NOMO-1 (cell line): ENCODE data around the gene NUP85.
"Not testable (repeated sequence)": the region's sequence is repeated elsewhere in the genome, so short reads cannot be mapped to it uniquely, and the experiment has no call there.

Source experiments
- DNase-seq, 2 experiments: peaks; one replicate each; lab custom pipeline; 2025; ENCODE audit not compliant: unreplicated experiment in 2 of 2; lab: John Stamatoyannopoulos, UW

The NUP85 gene

GRCh38 chr17:75240394-75241142, 35.1 kb downstream of the NUP85 start:
- peak; percentile 16 to 37 for DNase-seq

GRCh38 chr17:75241143-75241430, 35.6 kb downstream of the NUP85 start:
- no peak for DNase-seq

GRCh38 chr17:75241502-75241901, 36.0 kb downstream of the NUP85 start:
- DNase-seq: no peak

- DNase-seq: no peak
Observed at GRCh38 chr17:75241996-75242460, 36.5 kb downstream of the NUP85 start.

GRCh38 chr17:75242461-75243042, 37.1 kb downstream of the NUP85 start:
- no peak for DNase-seq

GRCh38 chr17:75244133-75244866, 38.8 kb downstream of the NUP85 start:
- DNase-seq: peak; percentile 74 to 94

GRCh38 chr17:75245011-75245410, 39.5 kb downstream of the NUP85 start:
- DNase-seq: no peak

GRCh38 chr17:75246404-75246803, 40.9 kb downstream of the NUP85 start:
- DNase-seq: no peak

- no peak for DNase-seq
Observed at GRCh38 chr17:75249564-75249963, 44.1 kb downstream of the NUP85 start.

- DNase-seq: peak in 1 of 2 experiments; percentile 42
Observed at GRCh38 chr17:75250009-75250471, 44.6 kb downstream of the NUP85 start.

GRCh38 chr17:75252039-75252816, 46.7 kb downstream of the NUP85 start:
- no peak for DNase-seq

GRCh38 chr17:75255954-75256698, 50.6 kb downstream of the NUP85 start:
- DNase-seq: not testable (repeated sequence)

- not testable (repeated sequence) for DNase-seq
Observed at GRCh38 chr17:75257228-75257627, 51.7 kb downstream of the NUP85 start.

GRCh38 chr17:75260641-75261335, 55.3 kb downstream of the NUP85 start:
- DNase-seq: no peak

- DNase-seq: peak; percentile 89 to 91
Observed at GRCh38 chr17:75261336-75262111, 56.0 kb downstream of the NUP85 start, which contains the start of the genes GGA3 and MRPS7. Gene GGA3 (minus strand): TSS chr17:75261606. CDS start chr17:75261587, 19 bp downstream. Gene MRPS7 (plus strand): TSS chr17:75261879. CDS start chr17:75261901, 22 bp downstream.

- peak in 1 of 2 experiments; percentile 49 for DNase-seq
Observed at GRCh38 chr17:75262112-75262606, 56.7 kb downstream of the NUP85 start.

- no peak for DNase-seq
Observed at GRCh38 chr17:75263055-75263454, 57.6 kb downstream of the NUP85 start.

GRCh38 chr17:75265614-75266315, 60.3 kb downstream of the NUP85 start:
- no peak for DNase-seq
